GM18502 (cell line): ENCODE results near the gene TREH.
"Not testable (repeated sequence)": the region's sequence is repeated elsewhere in the genome, so short reads cannot be mapped to it uniquely, and the experiment has no call there.

Experiments
- ATAC-seq: cut with Tn5 transposase; IDR thresholded peaks from one replicate; pipeline ENCODE4 v1.9.1; 2021; ENCODE audit warnings: mild to moderate bottlenecking; ENCODE audit not compliant: unreplicated experiment, poor library complexity

The TREH gene

DNA sequence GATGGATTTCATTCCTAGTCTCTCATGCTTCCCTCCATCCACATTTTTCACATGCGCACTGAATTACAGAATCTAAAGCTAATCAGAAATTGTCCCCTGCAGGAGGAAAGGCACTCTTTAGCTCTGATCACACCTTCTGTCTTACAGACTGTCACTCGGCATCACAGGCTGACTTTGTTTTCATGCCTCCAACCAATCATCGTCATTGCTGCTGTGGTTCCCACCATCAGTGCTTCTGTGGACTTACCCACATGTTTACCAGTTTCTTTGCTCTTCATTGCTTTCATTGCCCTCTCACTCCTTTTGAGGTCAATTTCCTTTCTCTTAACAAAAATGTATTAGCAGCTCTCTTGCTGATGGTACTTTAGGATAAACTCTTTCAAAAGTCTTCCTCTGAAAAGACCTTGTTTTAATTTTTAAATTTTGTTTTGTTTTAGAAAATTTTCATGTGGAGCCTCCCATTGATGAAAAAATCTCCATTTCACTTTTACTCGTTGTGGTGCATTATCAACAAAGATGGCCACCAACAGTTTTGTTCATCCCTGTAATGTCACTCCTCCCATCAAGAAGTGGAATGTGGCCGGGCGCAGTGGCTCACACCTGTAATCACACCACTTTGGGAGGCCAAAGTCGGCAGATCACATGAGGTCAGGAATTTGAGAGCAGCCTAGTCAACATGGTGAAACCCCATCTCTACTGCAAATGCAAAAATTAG lies 20.2 kb upstream of the TREH start:
- no peak for ATAC-seq

DNA sequence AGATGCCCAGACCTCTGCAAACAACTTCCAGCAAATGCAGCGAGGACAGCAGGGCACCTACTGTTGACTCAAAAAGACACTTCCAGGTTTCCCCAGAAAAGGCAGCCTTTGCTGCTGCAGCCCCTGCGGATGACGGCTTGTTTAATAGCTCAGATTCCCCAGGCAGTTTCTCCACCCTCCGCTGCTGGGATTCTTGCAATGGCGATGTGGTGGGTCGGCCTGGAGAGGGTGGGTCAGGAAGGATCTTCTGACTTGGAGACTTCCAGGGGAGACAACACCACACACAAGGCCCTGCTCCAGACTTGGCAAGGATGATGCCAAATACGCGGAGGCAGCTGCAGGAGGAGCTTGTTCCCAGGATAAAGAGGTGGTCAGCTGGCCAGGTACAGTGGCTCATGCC lies 17.9 kb upstream of the TREH start:
- no peak for ATAC-seq

DNA sequence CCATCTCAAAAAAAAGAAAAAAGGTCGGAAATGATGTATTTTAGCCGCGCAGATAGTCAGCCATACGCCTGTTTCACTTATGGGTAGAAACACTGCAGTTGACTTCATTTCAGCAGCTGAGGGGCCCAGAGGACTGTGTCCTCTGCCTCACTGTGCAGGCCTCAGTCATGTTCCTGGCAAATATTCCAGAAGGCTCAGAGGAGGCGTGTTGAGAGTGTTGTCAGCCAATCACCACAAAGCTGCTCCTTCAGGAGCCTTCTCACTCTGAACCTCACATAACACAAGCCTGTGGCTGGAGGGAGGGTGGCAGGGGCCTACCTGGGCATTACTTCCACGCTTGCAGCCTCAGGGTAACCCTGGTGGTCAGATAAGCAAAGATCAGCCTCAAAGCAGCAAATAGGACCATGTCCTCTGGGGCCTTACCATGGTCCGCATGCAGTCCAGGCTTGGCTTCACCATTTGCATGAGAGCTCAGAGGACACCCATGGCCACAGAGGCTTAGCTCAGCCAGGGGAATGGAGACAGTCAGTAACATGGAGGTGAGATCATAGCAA lies 17.3 kb upstream of the TREH start:
- ATAC-seq = no peak

DNA sequence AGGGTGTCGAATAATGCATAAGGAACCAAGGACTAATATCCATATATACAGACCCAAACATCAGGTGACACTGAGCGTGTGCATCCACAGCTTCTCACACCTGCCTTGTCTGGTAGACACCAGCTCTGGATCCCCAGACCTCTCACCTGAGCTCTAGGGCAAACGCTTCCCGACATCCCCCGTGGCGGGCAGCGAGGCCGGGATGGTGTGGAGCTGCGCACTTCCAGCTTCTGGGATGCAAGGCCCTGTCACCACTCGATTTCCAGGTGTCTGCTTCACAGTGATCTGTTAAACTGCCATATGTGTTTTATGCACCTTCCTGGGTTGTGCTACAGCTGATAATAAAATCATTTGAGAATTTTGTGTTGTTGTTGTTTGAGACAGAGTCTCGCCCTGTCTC lies 15.3 kb upstream of the TREH start:
- ATAC-seq = no peak

DNA sequence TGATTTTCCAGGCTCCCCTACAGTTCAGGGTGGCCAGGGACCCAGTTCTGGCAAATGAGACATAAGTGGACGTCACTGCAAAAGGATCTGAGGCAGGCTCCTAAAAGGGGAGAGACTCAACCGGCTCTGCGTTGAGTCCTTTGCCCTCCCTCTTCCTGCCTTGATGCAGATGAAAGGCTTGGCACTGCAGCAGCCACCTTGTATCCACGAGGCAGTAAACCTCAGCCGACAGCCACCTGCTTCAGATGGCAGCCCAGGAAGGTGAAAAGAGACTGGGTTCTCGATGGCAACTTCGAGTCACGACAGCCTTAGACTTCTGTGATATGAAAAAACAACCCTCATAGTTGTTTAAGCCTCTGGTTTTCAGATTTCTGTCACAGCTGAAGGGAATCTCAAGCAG lies 14.7 kb upstream of the TREH start:
- no peak for ATAC-seq

DNA sequence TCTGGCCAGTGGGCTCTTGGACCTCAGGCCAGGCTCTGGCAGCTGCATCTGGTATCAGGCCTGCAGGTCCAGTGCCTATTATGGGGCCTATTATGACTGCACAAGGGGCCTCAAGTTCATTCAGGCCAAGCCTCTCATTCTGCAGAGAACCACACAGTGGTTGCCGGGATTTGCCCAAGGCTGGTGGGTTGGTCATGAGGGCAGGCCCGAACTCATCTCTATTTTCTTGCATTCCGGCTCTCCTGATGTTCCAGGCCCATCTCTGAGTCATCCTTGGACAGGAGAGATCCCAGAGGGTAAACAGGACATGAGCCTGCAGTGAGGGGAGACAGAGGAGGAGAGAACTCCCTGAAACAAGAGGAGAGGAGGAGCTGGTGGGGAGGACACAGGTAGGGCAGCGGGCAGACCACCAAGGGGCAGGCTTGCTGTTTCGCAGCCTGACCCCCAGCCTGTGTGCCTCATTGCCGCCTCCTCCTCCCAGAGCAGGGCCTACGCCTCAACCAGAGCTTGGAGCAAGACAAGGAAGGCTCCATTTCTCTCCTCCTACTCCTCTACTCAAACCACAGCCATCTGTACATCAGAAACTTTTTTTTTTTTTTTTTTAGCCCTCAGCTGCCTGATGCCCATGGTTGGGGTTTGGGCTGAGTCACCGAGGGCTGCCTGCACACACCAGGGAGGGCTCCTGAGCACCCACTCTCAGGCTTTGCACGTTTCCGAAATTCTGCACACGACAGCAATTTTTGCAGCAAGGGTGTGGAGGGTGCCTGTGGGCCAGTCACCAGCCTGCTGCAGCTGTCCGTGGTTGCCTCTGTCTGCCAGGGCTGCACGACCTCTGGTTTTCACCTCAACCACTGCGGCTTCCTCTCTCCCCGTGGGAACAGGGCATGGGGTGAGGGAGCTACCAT lies 12.7 kb upstream of the TREH start:
- ATAC-seq = no peak

DNA sequence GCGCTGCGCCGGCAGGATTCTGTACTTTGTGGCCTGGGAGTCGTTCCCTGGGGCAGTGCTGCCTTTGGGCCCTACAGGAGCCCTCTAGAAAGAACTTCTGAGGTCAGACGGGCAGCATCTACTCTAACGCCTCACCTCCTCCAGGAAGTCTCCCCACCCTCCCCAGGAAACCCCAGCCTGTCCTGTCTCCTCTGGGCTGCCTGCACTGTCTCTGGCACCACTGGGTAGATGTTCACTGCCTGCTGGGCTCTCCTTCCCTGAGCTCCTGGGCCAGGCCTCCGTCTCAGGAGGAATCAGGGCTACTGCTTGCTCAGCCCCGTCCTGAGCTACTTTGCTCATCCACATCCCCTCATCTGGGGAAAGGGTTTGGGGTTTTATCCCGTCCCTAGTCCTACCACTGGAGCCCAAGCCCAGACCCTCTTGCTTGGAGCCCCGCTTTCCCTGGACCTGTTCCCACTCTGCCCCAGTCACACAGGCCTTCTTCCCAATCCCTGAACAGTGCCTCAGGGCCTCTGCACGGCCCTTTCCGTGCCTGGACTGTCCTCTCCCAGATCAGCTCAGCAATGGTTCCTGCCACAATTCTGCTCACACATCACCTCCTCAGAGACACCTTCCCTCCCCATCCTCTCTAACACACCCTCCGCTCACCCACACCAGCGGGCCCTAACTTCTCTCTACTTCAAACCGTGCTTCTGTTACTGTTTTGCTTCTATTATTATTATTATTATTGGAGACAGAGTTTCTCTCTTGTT lies 11.3 kb upstream of the TREH start:
- no peak for ATAC-seq

DNA sequence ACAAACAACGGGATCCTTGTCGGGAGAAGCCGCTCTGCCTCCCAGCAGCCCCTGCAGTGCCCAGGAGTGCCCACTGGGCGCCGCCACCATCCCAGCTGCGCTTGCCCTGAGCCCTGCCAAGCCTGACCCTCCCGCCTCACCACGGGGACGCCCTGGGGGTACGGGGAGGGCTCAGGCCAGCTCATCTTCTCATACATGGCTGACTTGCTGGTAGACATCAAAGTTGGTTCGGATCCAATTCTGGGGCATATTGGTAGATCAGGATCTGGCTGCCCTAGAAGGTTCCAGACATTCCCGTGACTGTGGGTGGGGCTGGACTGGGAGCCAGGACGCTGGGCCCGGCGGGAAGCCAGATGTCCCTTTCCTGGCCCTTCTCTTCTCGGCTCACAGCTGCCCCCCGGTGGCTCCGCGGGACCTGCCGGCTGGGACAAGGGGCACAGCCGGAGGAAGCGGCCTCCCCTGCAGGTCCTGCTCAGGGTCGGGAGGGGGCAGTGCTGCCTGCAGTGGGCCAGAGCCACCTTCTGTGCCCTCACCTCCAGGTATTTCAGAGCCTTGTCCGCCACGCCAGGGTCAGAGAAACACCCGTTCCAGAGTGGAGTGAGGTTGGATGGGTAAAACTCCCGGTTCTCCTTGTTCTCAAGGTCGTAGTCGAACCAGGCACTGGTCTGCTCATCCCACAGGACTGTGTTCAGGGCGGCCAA lies 10.6 kb upstream of the TREH start:
- peak; percentile 83 for ATAC-seq

DNA sequence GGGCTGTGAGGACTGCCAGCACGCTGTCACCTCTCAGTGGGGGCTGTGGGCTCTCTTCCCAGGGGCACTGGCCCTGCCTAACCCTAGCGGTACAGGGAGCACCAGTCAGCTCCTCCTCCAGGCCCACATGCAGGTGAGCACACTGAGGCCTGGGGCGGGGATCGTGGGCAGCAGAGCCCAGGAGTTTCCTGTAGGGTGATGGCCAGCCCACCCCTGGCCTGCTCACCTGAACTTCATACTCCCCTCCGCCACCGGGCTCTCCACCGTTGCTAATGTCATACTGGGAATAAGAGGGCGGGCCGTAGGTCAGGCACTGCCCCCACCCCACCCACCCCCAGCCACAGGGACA lies 10.0 kb upstream of the TREH start:
- no peak for ATAC-seq

DNA sequence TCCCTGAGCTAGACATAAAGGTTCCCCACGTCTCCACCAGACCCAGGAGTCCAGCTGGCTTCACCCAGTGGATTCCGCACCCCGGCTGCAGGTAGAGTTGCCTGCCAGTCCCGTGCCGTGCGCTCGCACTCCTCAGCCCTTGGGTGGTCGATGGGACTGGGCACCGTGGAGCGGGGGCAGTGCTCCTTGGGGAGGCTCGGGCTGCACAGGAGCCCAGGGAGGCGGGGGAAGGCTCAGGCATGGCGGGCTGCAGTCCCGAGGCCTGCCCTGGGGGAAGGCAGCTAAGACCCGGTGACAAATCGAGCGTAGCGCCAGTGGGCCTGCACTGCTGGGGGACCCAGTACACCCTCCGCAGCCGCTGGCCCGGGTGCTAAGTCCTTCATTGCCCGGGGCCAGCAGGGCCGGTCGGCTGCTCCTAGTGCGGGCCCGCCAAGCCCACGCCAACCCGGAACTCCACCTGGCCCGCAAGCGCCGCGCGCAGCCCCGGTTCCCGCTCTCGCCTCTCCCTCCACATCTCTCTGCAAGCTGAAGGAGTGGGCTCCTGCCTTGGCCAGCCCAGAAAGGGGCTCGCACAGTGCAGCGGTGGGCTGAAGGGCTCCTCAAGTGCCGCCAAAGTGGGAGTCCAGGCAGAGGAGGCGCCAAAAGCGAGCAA lies 9.5 kb upstream of the TREH start:
- ATAC-seq = no peak

DNA sequence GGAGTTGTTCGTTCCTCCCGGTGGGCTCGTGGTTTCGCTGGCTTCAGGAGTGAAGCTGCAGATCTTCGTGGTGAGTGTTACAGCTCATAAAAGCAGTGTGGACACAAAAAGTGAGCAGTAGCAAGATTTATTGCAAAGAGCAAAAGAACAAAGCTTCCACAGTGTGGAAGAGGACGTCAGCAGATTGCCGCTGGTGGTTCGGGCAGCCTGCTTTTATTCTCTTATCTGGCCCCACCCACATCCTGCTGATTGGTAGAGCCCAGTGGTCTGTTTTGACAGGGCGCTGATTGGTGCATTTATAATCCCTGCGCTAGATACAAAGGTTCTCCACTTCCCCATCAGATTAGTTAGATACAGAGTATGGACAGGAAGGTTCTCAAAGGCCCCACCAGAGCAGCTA lies 8.9 kb upstream of the TREH start:
- ATAC-seq = not testable (repeated sequence)

DNA sequence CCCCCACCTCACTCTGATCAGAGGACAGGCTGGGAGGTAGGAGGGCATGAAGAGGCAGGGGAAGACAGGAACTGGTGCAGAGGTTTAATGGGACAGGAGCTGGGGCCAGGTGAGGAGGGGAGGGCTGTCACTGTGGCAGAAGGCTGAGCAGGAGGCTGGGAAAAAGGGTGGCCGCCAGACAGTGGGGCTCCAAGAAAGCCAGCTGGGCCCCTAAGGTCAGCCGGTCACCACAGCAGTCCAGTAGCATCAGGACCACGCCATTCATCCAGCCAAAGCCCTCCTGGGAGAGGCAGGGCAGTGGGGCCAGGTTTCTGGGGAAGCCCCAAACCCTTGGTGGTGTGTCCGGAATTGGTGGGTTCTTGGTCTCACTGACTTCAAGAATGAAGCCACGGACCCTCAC lies 8.5 kb upstream of the TREH start:
- ATAC-seq = no peak

DNA sequence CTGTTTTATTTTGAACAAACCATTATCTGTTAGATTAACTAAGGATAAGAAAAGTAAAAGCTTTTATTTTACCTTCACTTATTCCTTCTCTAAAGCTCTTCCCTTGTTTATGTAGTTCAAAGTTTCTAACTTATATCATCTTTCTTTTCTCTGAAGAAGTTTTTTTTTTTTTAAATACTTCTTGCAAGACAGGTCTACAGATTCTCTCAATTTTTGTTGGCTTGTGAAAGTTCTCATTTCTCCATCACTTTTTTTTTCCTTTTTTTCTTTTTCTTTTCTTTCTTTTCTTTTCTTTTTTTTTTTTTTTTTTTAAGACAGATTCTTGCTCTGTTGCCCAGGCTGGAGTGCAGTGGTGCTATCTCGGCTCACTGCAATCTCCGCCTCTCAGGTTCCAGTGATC lies 4.7 kb upstream of the TREH start:
- ATAC-seq = no peak

DNA sequence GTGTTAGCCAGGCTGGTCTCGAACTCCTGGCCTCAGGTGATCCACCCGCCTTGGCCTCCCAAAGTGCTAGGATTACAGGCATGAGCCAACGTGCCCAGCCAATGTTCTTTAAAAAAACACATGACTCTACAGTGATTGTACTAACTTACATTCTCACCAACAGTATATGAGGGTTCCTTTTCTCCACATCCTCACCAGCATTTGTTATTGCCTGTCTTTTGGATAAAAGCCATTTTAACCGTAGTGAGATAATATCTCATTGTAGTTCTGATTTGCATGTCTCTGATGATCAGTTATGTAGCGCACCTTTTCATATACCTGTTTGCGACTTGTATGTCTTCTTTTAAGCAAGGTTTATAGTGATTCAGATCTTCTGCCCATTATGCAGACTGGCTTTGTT lies 3.5 kb upstream of the TREH start:
- ATAC-seq = not testable (repeated sequence)

DNA sequence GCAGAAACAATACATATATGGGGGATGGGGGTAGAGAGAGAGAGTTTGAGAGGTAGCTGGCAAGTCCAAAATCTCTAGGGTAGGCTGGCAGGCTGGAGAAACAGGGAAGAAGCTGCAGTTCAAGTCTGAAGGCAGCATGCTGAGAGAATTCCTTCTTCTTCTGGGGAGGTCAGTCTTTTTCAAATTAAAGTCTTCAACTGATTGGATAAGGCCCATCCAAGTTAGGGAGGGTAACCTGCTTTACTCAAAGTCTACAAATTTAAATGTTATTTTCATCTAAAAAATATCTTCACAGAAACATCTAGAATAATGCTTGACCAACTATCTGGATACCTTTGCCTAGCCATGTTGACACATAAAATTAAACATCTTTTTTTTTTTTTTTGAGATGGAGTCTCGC lies 2.9 kb upstream of the TREH start:
- no peak for ATAC-seq

DNA sequence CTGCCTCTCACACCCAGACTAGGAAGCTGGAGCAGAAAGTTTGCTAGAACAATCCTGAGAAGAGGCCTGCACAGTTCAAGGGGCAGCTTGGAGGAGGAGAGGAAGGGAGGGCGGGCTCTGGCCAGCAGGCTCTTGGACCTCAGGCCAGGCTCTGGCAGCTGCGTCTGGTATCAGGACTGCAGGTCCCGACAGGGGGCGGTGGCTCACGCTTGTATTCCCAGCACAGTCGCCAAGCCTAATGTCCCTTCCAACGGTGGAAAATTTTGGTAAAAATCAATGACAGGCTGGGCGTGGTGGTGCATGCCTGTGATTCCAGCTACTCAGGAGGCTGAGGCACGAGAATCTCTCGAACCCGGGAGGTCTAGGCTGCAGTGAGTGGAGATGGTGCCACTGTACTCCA lies 542 bp downstream of the TREH start:
- not testable (repeated sequence) for ATAC-seq

DNA sequence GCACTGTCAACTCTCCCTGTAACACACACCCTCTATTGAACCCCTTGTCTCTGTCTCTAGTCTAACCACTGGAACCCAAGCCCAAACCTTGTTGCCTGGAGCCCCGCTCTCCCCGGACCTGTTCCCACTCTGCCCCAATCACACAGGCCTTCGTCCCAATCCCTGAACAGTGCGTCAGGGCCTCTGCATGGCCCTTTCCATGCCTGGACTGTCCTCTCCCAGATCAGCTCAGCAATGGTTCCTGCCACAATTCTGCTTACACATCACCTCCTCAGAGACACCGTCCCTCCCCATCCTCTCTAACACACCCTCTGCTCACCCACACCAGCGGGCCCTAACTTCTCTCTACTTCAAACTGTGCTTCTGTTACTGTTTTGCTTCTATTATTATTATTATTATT lies 1.5 kb downstream of the TREH start:
- no peak for ATAC-seq

DNA sequence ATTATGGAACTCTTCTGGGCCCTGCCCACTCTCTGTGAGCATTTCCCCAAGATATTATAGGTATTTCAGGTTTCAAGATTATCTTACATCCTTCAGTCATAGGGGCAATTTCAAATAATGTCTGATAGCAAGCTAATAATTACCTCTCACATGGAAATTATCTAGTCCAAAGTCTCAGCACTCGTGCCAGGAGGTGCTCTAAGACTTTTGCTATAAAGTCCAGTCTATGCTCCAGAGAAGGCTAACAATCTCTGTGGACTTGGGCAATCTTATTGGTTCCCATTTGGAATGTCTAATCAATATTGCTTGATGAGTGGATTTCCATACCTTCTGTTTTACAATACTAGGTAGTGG lies 5.4 kb downstream of the TREH start:
- ATAC-seq = no peak

DNA sequence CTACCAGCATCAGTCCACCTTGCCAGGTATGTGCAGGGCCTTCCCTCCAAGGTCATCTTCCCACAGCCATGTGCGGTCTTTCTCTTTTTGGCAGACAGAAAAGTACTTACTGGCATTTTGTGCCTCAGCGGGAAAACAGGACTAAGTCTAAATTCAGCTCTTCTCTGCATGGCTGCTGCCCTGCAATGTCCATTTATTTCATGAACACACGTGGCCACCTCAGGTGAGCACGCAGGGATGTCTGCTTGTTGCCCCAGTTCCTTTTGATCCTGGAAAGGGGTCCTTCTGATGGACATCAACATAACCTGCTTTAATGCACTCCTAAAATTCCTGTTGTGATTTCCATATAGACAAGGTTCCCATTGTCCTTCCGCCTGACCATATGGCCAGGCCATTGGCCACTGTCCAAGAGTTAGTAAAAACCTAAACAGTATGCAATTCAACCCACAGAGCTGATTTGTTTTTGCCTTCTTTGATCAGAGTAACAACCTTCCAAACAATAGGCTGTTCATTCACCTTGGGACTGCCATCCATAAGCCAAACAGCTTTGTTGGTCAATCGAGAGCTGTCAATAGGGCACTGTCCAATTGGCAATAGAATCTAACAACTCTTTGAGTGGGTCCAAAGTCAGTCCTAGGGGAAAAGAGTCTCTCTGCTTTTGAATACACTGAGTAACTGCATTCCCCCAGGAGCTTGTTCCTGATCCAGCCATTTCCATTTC lies 5.9 kb downstream of the TREH start:
- ATAC-seq = no peak
